Astrocyte (in vitro differentiated cells and primary cell): ENCODE measurements around the gene KCNJ1. TPM values are rescaled to one million over a fixed set of nuclear protein-coding genes. Genes with fewer than 3 reads are reported as not detected.
A peak's percentile ranks its signal among the peaks of the same experiment; 100 is the strongest.

Experiments
- DNase-seq: peaks from one replicate; pipeline ENCODE4 v3.0.0-alpha.2; 2010; ENCODE audit warnings: low read depth
- FAIRE-seq: peaks from 2 replicates; lab custom pipeline; 2011; peaks lifted over from hg19 to GRCh38; lab: Jason Lieb, UNC
- H2AFZ ChIP-seq: 2 replicates; pipeline ENCODE4 v1.6.0; 2012; ENCODE audit warnings: low read depth, low read length, inconsistent platforms
- H3K27ac ChIP-seq: 2 replicates; pipeline ENCODE4 v1.5.1; 2011; ENCODE audit warnings: low read depth, low read length, inconsistent platforms
- H3K27me3 ChIP-seq: 2 replicates; pipeline ENCODE4 v1.6.0; 2011; ENCODE audit warnings: low read length, inconsistent platforms; ENCODE audit not compliant: insufficient read depth
- H3K36me3 ChIP-seq: 2 replicates; pipeline ENCODE4 v1.5.1; 2011; ENCODE audit warnings: low read length, inconsistent platforms; ENCODE audit not compliant: insufficient read depth
- H3K4me1 ChIP-seq: 2 replicates; pipeline ENCODE4 v1.5.1; 2011; ENCODE audit warnings: low read length, inconsistent platforms; ENCODE audit not compliant: insufficient read depth
- H3K4me2 ChIP-seq: 2 replicates; pipeline ENCODE4 v1.6.0; 2012; ENCODE audit warnings: low read length, inconsistent platforms
- H3K4me3 ChIP-seq: 2 replicates; pipeline ENCODE4 v1.5.1; 2011; ENCODE audit warnings: low read depth, mild to moderate bottlenecking, low read length, inconsistent platforms; ENCODE audit not compliant: insufficient read depth
- H3K79me2 ChIP-seq: 2 replicates; pipeline ENCODE4 v1.6.0; 2012; ENCODE audit warnings: mild to moderate bottlenecking, low read length, inconsistent platforms; ENCODE audit not compliant: insufficient read depth
- H3K9ac ChIP-seq: 2 replicates; pipeline ENCODE4 v1.6.0; 2012; ENCODE audit warnings: mild to moderate bottlenecking, low read length, inconsistent platforms
- H3K9me3 ChIP-seq: 2 replicates; pipeline ENCODE4 v1.5.1; 2012; ENCODE audit warnings: low read depth, mild to moderate bottlenecking, low read length, inconsistent platforms; ENCODE audit not compliant: insufficient read depth
- H4K20me1 ChIP-seq: 2 replicates; pipeline ENCODE4 v1.6.0; 2012; ENCODE audit warnings: low read length, inconsistent platforms; ENCODE audit not compliant: insufficient read depth
- H3K27ac Mint-ChIP-seq: one replicate; pipeline ENCODE4 v1.8.0; 2021; ENCODE audit warnings: mild to moderate bottlenecking, mixed read lengths; ENCODE audit not compliant: unreplicated experiment
- H3K27me3 Mint-ChIP-seq: one replicate; pipeline ENCODE4 v1.8.0; 2021; ENCODE audit warnings: low read depth, mixed read lengths; ENCODE audit not compliant: unreplicated experiment
- H3K36me3 Mint-ChIP-seq: one replicate; pipeline ENCODE4 v1.8.0; 2021; ENCODE audit warnings: low read depth, mixed read lengths; ENCODE audit not compliant: unreplicated experiment
- H3K4me1 Mint-ChIP-seq: one replicate; pipeline ENCODE4 v1.8.0; 2021; ENCODE audit warnings: low read depth, mixed read lengths; ENCODE audit not compliant: unreplicated experiment
- H3K4me3 Mint-ChIP-seq: one replicate; pipeline ENCODE4 v1.8.0; 2021; ENCODE audit warnings: mild to moderate bottlenecking, moderate library complexity, mixed read lengths; ENCODE audit not compliant: unreplicated experiment
- H3K9me3 Mint-ChIP-seq: one replicate; pipeline ENCODE4 v1.8.0; 2021; ENCODE audit warnings: mild to moderate bottlenecking, mixed read lengths; ENCODE audit not compliant: unreplicated experiment
- CTCF ChIP-seq: IDR thresholded peaks from 2 replicates; pipeline ENCODE4 v1.5.1; 2011; ENCODE audit warnings: low read depth, mild to moderate bottlenecking, inconsistent platforms, low read length, moderate library complexity; ENCODE audit not compliant: insufficient read depth
- EZH2 ChIP-seq: IDR thresholded peaks from 2 replicates; pipeline ENCODE4 v1.6.1; 2012; ENCODE audit warnings: mild to moderate bottlenecking, low read length, inconsistent platforms; ENCODE audit not compliant: insufficient read depth
- total RNA-seq: library from RNA; stranded (reverse); gene quantifications from 2 replicates; pipeline ENCODE4 v1.2.1, GENCODE V29; 2021

KCNJ1 gene
- total RNA-seq, 1 donor from 2014 or later = not detected

- no peaks in the 10 kb centered on the region for H4K20me1 ChIP-seq
- Mint-ChIP-seq H3K36me3 (peaks cover 2% of the 10 kb centered on the region), H3K27ac (no peak overlapping the region), H3K9me3 (peaks cover 14% of the 10 kb centered on the region), H3K4me1 (peaks cover 9% of the 10 kb centered on the region), H3K4me3 (no peak overlapping the region), H3K27me3 (peaks cover 4% of the 10 kb centered on the region)
- H3K4me3 ChIP-seq = no peak overlapping the region
- H3K4me2 ChIP-seq = peak overlapping the region; percentile 81
- no peaks in the 10 kb centered on the region for H3K9me3 ChIP-seq
- no peaks in the 10 kb centered on the region for H3K36me3 ChIP-seq
- peaks cover 10% of the 10 kb centered on the region for H3K4me1 ChIP-seq
- no peaks in the 10 kb centered on the region for H3K79me2 ChIP-seq
- TF ChIP-seq CTCF (no peak), EZH2 (no peak)
- H3K27me3 ChIP-seq = no peaks in the 10 kb centered on the region
- DNase-seq = no peak
- H3K27ac ChIP-seq = no peak overlapping the region
- peak overlapping the region; percentile 63 for H2AFZ ChIP-seq
- peak overlapping the region; percentile 50 for H3K9ac ChIP-seq
- no peak for FAIRE-seq
These were observed 42.7 kb downstream of the KCNJ1 start for GRCh38 chr11:128824191-128825049.

- Mint-ChIP-seq H3K27me3 (peaks cover 4% of the 10 kb centered on the region), H3K4me3 (no peak overlapping the region), H3K4me1 (peaks cover 9% of the 10 kb centered on the region), H3K36me3 (peaks cover 2% of the 10 kb centered on the region), H3K27ac (no peak overlapping the region), H3K9me3 (peaks cover 14% of the 10 kb centered on the region)
- H3K36me3 ChIP-seq = no peaks in the 10 kb centered on the region
- H3K4me1 ChIP-seq = peaks cover 9% of the 10 kb centered on the region
- no peak for DNase-seq
- no peak for TF ChIP-seq EZH2
- TF ChIP-seq CTCF = no peak
- H3K9ac ChIP-seq = peak overlapping the region; percentile 50
- H3K27ac ChIP-seq = no peak overlapping the region
- no peak for FAIRE-seq
- H3K27me3 ChIP-seq = no peaks in the 10 kb centered on the region
- H3K4me2 ChIP-seq = peak overlapping the region; percentile 81
- H2AFZ ChIP-seq = peak overlapping the region; percentile 63
- H4K20me1 ChIP-seq = no peaks in the 10 kb centered on the region
- H3K4me3 ChIP-seq = no peak overlapping the region
- H3K9me3 ChIP-seq = no peaks in the 10 kb centered on the region
- no peaks in the 10 kb centered on the region for H3K79me2 ChIP-seq
These were observed 43.3 kb downstream of the KCNJ1 start for GRCh38 chr11:128823753-128824152.

GRCh38 chr11:128822130-128822529 is 45.0 kb downstream of the KCNJ1 start:
- peaks cover 2% of the 10 kb centered on the region for H3K36me3 Mint-ChIP-seq
- Histone ChIP-seq H3K36me3 (no peaks in the 10 kb centered on the region), H4K20me1 (no peaks in the 10 kb centered on the region), H3K27ac (no peak overlapping the region), H3K9me3 (no peaks in the 10 kb centered on the region), H3K4me2 (no peak overlapping the region), H3K79me2 (no peaks in the 10 kb centered on the region), H3K4me3 (no peak overlapping the region), H2AFZ (no peak overlapping the region), H3K4me1 (peaks cover 2% of the 10 kb centered on the region), H3K27me3 (no peaks in the 10 kb centered on the region), H3K9ac (no peak overlapping the region)
- peak overlapping the region; percentile 18 for H3K27ac Mint-ChIP-seq
- H3K9me3 Mint-ChIP-seq = peaks cover 14% of the 10 kb centered on the region
- FAIRE-seq (no peak), DNase-seq (no peak)
- H3K4me1 Mint-ChIP-seq = no peaks in the 10 kb centered on the region
- no peak overlapping the region for H3K4me3 Mint-ChIP-seq
- H3K27me3 Mint-ChIP-seq = peaks cover 4% of the 10 kb centered on the region
- TF ChIP-seq EZH2 = no peak
- no peak for TF ChIP-seq CTCF
